GM12878 (cell line): ENCODE data around the gene CASQ1. TPM values are rescaled to one million over a fixed set of nuclear protein-coding genes. Genes with fewer than 3 reads are reported as not detected.

Source experiments
- ATAC-seq: fragments of 200-7000 bp; cut with Tn5 transposase; 3 replicates; pipeline ENCODE4 v1.9.1; 2020; ENCODE audit warnings: mild to moderate bottlenecking, moderate library complexity
- BruUV-seq: library from RNA; stranded (reverse); fragments of 400-500 nt; replicated peaks from 2 replicates; lab custom pipeline; 2021; lab: Mats Ljungman, UMichigan
- CTCF ChIA-PET: fragments of 300-600 bp; sonication (Branson Sonifier 250); formaldehyde crosslinking; extraction: SDS; loops from one replicate; lab custom pipeline; 2021; ENCODE audit warnings: inconsistent platforms; lab: Yijun Ruan, JAX
- POLR2A ChIA-PET: fragments of 350-600 bp; formaldehyde crosslinking; extraction: SDS; loops from one replicate; lab custom pipeline; 2021; ENCODE audit warnings: inconsistent platforms; lab: Charles Lee
- RAD21 ChIA-PET: fragments of 300-600 bp; sonication (Branson Sonifier 250); formaldehyde crosslinking; loops from one replicate; lab custom pipeline; 2023; ENCODE audit warnings: antibody characterized with exemption; ENCODE audit not compliant: unreplicated experiment; lab: Charles Lee
- SMC1A ChIA-PET: fragments of 300-600 bp; sonication (Branson Sonifier 250); formaldehyde crosslinking; loops from one replicate; lab custom pipeline; 2023; ENCODE audit not compliant: unreplicated experiment, uncharacterized antibody; lab: Charles Lee
- DNase-seq: peaks from one replicate; pipeline ENCODE4 v3.0.0-alpha.2; 2011; ENCODE audit warnings: low read depth, low spot score
- FAIRE-seq: peaks from 3 replicates; lab custom pipeline; 2011; peaks lifted over from hg19 to GRCh38; lab: Jason Lieb, UNC
- H2AFZ ChIP-seq: 2 replicates; pipeline ENCODE4 v1.6.0; 2011; ENCODE audit warnings: low read depth, low read length, control low read depth; ENCODE audit not compliant: control insufficient read depth
- H3K27ac ChIP-seq: 2 replicates; pipeline ENCODE4 v1.5.1; 2011; ENCODE audit warnings: control low read depth; ENCODE audit not compliant: control insufficient read depth, insufficient read depth
- H3K27me3 ChIP-seq, 2 experiments: replicated peaks in 1 of 2; 2 replicates each; pipeline versions ENCODE4 v1.6.0 to v1.6.1; 2011; ENCODE audit warnings: low read length in 1 of 2; ENCODE audit not compliant: control insufficient read depth in 2 of 2, insufficient read depth in 2 of 2
- H3K36me3 ChIP-seq, 2 experiments: 2 replicates each; pipeline ENCODE4 v1.5.1; 2011; ENCODE audit warnings: low read length in 1 of 2; ENCODE audit not compliant: control insufficient read depth in 2 of 2, insufficient read depth in 2 of 2
- H3K4me1 ChIP-seq: 2 replicates; pipeline ENCODE4 v1.6.1; 2011; ENCODE audit warnings: mild to moderate bottlenecking, low read length, moderate library complexity, mixed read lengths; ENCODE audit not compliant: control insufficient read depth, insufficient read depth
- H3K4me2 ChIP-seq: 2 replicates; pipeline ENCODE4 v1.6.0; 2011; ENCODE audit warnings: control low read depth; ENCODE audit not compliant: control insufficient read depth, insufficient read depth
- H3K4me3 ChIP-seq: fragments of 200-600 bp; sonication (generic); 2 replicates; pipeline ENCODE4 v1.5.1; 2016
- H3K79me2 ChIP-seq: 2 replicates; pipeline ENCODE4 v1.6.0; 2011; ENCODE audit warnings: low read length; ENCODE audit not compliant: control insufficient read depth, insufficient read depth
- H3K9ac ChIP-seq: 2 replicates; pipeline ENCODE4 v1.8.0; 2011; ENCODE audit warnings: low read length, control low read depth, mixed read lengths; ENCODE audit not compliant: control insufficient read depth, insufficient read depth
- H3K9me3 ChIP-seq: replicated peaks from 3 replicates; pipeline ENCODE4 v1.5.1; 2011; ENCODE audit warnings: mild to moderate bottlenecking, low read length; ENCODE audit not compliant: control insufficient read depth, insufficient read depth
- H4K20me1 ChIP-seq: 2 replicates; pipeline ENCODE4 v1.6.0; 2011; ENCODE audit not compliant: control insufficient read depth, insufficient read depth
- BCL3 ChIP-seq: IDR thresholded peaks from 2 replicates; pipeline ENCODE4 v1.6.1; 2011; ENCODE audit warnings: borderline replicate concordance, low read depth, mild to moderate bottlenecking, moderate library complexity, low read length; ENCODE audit not compliant: insufficient read depth, poor library complexity, severe bottlenecking
- E2F4 ChIP-seq: IDR thresholded peaks from 2 replicates; pipeline ENCODE4 v1.6.1; 2012; ENCODE audit warnings: low read depth, low read length, improper control_type of control experiment
- IKZF2 ChIP-seq, 2 experiments: fragments of 450-650 bp; IDR thresholded peaks; 2 replicates each; pipeline ENCODE4 v1.6.1; 2017; ENCODE audit warnings: mild to moderate bottlenecking in 2 of 2, moderate library complexity in 2 of 2
- LARP7 ChIP-seq: fragments of 450-650 bp; IDR thresholded peaks from 2 replicates; pipeline ENCODE4 v1.6.1; 2017; ENCODE audit warnings: mild to moderate bottlenecking
- MTA3 ChIP-seq: IDR thresholded peaks from 2 replicates; pipeline ENCODE4 v1.6.1; 2012; ENCODE audit warnings: low read length, inconsistent platforms, borderline replicate concordance
- NBN ChIP-seq: fragments of 450-650 bp; IDR thresholded peaks from 2 replicates; pipeline ENCODE4 v1.6.1; 2016
- PRDM15 ChIP-seq: fragments of 450-650 bp; formaldehyde crosslinking; IDR thresholded peaks from 2 replicates; pipeline ENCODE4 v1.4.0; 2020; ENCODE audit warnings: mild to moderate bottlenecking, moderate library complexity
- RUNX3 ChIP-seq: IDR thresholded peaks from 2 replicates; pipeline ENCODE4 v1.6.1; 2012; ENCODE audit warnings: low read length, inconsistent platforms
- SMAD5 ChIP-seq: IDR thresholded peaks from 2 replicates; pipeline ENCODE4 v1.6.1; 2016; ENCODE audit warnings: antibody characterized with exemption, low read depth
- SMARCA5 ChIP-seq: fragments of 450-650 bp; IDR thresholded peaks from 2 replicates; pipeline ENCODE4 v1.6.1; 2017; ENCODE audit warnings: mild to moderate bottlenecking
- TAF1 ChIP-seq: IDR thresholded peaks from 2 replicates; pipeline ENCODE4 v1.6.1; 2011; ENCODE audit warnings: mild to moderate bottlenecking, low read depth, low read length, borderline replicate concordance
- TCF7 ChIP-seq: IDR thresholded peaks from 2 replicates; pipeline ENCODE4 v1.6.1; 2014; ENCODE audit warnings: antibody characterized with exemption, borderline replicate concordance
- USF2 ChIP-seq: IDR thresholded peaks from 2 replicates; pipeline ENCODE4 v1.6.1; 2011; ENCODE audit warnings: low read depth, low read length, improper control_type of control experiment, borderline replicate concordance
- ZBED1 ChIP-seq: IDR thresholded peaks from 2 replicates; pipeline ENCODE4 v1.6.1; 2016; ENCODE audit warnings: borderline replicate concordance
- WGBS: methylation state at CpG from one replicate; pipeline ENCODE4 v1.1.6; 2016; ENCODE audit warnings: low lambda C conversion rate; ENCODE audit not compliant: insufficient replicate concordance, insufficient coverage; ENCODE audit errors: missing lambda C conversion rate; 5-methylcytosine and 5-hydroxymethylcytosine counted together
- in situ Hi-C: fragments of 300-500 bp; cut with MboI; formaldehyde crosslinking; loops from 9 replicates; pipeline ENCODE4 v1.14.3; 2018; ENCODE audit warnings: mixed read lengths
- intact Hi-C: fragments of 100-400 bp; cut with micrococcal nuclease; formaldehyde crosslinking; loops from one replicate; pipeline ENCODE4 v1.14.2; 2022; ENCODE audit not compliant: unreplicated experiment
- polyA plus RNA-seq, 11 experiments: library from polyadenylated mRNA; depleted of rRNA in 4 of 11; unstranded in 6 of 11; stranded (reverse) in 5 of 11; fragments of >200 nt; fragmentation: Nextera tagmentation in 4 of 11; fragmentation: Illumina TruSeq in 1 of 11; extraction: Ambion mirVana in 4 of 11; extraction: Trizol in 1 of 11; gene quantifications; 1 replicate in 1 of 11; 2 replicates in 10 of 11; pipeline versions ENCODE4 v1.2.1 to v1.2.3, GENCODE V29; 2011 to 2016; ENCODE audit warnings: inconsistent platforms in 2 of 11, missing spikeins in 2 of 11, low read depth in 1 of 11
- total RNA-seq, 4 experiments: library from RNA; depleted of rRNA in 3 of 4; stranded (reverse); fragments of >200 nt in 3 of 4; fragmentation: Illumina TruSeq in 1 of 4; extraction: Trizol in 1 of 4; gene quantifications; 2 replicates each; pipeline versions ENCODE4 v1.2.1 to v1.2.3, GENCODE V29; 2013 to 2021

Gene CASQ1
- total and polyA plus RNA-seq, 10 of the 15 experiments (the other 5 are each of a cell fraction or from before 2014, with no cell fraction given) = 0.10 to 0.77 (median 0.34) TPM

- TF ChIP-seq PRDM15 (CRISPR knock-in tag) = no peak
These were observed 20.6 kb upstream of the CASQ1 start (continued) for GRCh38 chr1:160169553-160170399.

- Histone ChIP-seq H3K79me2 (no peaks in the 10 kb centered on the region), H3K4me1 (peaks cover 16% of the 10 kb centered on the region), H3K4me3 (no peak overlapping the region), H2AFZ (no peak overlapping the region), H4K20me1 (no peaks in the 10 kb centered on the region), H3K27me3 (no peaks in the 10 kb centered on the region; a peak in 1 of 4 replicates), H3K4me2 (no peak overlapping the region), H3K9me3 (no peaks in the 10 kb centered on the region), H3K27ac (no peak overlapping the region), H3K9ac (no peak overlapping the region), H3K36me3 (no peaks in the 10 kb centered on the region)
- SMC1A ChIA-PET = interaction anchor here (0.9 to 1.2 kb wide), 2 partner anchors 67 to 72 kb away, joined by 3 read pairs; no protein-coding TSS in a partner anchor
- 76% methylated on average over 4 of the region's 4 CpGs for WGBS
- in situ Hi-C loops = no loop called here
- RAD21 ChIA-PET = interaction anchor here (1.1 kb wide), 1 partner anchor 81 kb away, joined by 3 read pairs; no protein-coding TSS in a partner anchor
- intact Hi-C loops = no loop called here
- POLR2A ChIA-PET = no interaction called here
- no TSS peak for BruUV-seq
- ATAC-seq = no peak
- FAIRE-seq = no peak
- DNase-seq = no peak
- CTCF ChIA-PET = interaction anchor here (0.6 to 2.6 kb wide), 3 partner anchors 21 to 166 kb away, joined by 3 to 17 read pairs (median 6); no protein-coding TSS in a partner anchor
- no peak for TF ChIP-seq MTA3
- no peak for TF ChIP-seq RUNX3
- no peak for TF ChIP-seq TAF1
- no peak for TF ChIP-seq SMAD5
- TF ChIP-seq E2F4 = no peak
- no peak for TF ChIP-seq ZBED1
- no peak for TF ChIP-seq BCL3
- TF ChIP-seq NBN = no peak
- TF ChIP-seq USF2 = no peak
- TF ChIP-seq LARP7 = no peak
- no peak for TF ChIP-seq SMARCA5
- TF ChIP-seq TCF7 = no peak
- no peak for TF ChIP-seq IKZF2 (IDR thresholded peaks at IDR 0.05)
These were observed 19.0 kb upstream of the CASQ1 start for GRCh38 chr1:160171354-160171753.
